GM19463 (cell line): ENCODE results near the gene SHF.
"Not testable (repeated sequence)": the region's sequence is repeated elsewhere in the genome, so short reads cannot be mapped to it uniquely, and the experiment has no call there.

Source experiments
- ATAC-seq: cut with Tn5 transposase; IDR thresholded peaks from one replicate; pipeline ENCODE4 v1.9.1; 2021; ENCODE audit warnings: mild to moderate bottlenecking, moderate library complexity; ENCODE audit not compliant: unreplicated experiment

Gene SHF

DNA sequence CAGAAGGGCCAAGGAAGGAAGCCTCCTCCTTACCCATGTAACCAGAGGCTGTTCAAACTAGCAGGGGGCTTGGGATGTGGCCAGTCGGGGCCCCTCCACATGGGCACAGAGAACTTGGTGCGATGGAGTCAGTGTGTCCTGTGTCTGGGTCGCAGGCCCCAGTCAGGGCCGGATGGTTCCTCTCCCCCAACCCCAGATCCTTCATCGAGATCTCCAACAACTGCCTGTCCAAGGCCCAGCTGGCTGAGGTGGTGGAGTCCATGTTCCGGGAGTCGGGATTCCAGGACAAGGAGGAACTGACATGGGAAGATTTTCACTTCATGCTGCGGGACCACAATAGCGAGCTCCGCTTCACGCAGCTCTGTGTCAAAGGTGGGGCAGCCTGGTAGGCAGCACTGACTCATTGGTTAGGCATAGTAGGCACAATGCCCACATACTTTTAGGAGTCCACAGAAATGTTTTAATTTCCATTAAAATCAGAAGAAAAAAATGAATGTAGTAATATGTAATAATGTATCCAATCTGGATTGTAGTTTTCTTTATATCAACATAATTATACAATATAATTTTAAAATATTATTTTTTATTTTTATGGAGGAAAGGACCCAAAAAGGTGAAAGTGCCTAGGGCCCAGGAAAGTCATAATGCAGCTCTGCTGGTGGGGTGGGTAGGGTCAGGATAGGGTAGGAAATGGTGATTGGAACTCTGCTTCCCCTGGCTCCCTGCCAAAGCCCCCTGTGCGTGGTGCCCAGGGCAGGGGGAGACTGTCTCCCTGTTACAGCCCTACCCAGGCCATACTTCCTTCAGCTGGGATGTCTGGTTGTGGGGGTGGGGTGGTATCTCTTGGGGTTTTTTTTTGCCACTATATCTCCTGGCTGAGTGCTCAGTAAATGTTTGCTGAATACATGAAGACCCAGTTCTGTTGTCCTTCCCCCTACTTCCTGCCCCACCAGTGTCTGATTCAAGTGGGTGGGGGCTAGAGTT, 39.4 kb downstream of the SHF start:
- no peak for ATAC-seq

DNA sequence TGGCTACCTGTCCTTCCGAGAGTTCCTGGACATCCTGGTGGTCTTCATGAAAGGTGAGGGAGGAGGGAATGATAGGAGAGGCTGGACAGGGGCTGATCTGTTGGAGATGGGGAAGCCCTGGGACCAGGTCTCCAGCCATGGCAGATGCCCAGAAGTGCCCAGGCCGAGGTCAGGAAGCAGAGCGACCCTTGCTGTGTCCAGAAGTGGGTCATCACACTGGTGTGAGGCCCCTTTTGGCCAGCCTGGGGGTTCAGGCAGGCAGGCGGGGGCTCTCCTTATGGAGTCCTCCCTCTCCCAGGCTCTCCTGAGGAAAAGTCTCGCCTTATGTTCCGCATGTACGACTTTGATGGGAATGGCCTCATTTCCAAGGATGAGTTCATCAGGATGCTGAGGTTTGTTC, 40.2 kb downstream of the SHF start:
- ATAC-seq: no peak

DNA sequence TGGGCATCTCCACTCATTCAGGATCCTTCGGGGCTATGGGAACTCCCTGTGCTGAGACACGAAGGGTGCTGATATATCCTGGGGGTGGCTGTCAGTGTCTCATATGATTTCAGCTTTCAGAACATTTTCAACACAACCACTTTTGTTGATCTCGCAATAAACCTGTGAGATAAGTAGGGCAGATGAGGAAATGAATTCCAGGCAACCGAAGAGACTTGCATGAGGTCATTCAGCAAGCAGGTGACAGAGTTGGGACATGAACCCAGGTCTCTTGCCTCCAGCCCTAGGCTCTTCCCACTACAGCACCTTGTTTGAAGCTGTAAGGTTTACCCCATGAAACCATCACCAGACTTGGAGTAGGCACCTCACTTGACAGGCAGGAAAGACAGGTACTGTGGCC, 41.4 kb downstream of the SHF start:
- ATAC-seq: no peak

DNA sequence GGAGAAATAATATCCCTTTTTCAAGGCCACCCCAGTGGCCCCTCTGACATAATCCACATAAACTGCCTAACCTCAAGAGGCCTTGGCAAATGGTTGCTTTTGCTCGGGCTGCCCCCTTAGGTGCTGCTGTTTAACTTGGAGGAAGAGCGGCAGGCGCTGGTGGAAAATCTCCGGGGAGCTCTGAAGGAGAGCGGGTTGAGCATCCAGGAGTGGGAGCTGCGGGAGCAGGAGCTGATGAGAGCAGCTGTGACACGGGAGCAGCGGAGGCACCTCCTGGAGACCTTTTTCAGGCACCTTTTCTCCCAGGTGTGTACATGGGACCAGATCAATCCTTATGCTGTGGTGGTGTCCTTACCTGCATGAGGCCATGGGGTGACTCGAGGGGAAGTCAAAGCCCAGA, 43.0 kb downstream of the SHF start:
- ATAC-seq: no peak

DNA sequence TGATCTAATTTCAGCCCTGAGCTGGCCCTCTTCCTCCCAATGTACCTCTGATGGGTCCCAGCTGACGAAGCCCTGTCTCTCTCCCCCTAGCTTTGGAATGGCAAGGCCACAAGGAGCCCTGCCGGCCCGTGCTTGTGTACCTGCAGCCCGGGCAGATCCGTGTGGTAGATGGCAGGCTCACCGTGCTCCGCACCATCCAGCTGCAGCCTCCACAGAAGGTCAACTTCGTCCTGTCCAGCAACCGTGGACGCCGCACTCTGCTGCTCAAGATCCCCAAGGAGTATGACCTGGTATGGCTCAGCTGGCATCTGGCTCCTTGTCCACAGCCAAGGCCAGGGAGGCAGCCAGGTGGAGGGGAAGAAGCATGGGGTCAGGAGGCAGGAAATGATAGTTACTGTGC, 43.8 kb downstream of the SHF start:
- no peak for ATAC-seq

DNA sequence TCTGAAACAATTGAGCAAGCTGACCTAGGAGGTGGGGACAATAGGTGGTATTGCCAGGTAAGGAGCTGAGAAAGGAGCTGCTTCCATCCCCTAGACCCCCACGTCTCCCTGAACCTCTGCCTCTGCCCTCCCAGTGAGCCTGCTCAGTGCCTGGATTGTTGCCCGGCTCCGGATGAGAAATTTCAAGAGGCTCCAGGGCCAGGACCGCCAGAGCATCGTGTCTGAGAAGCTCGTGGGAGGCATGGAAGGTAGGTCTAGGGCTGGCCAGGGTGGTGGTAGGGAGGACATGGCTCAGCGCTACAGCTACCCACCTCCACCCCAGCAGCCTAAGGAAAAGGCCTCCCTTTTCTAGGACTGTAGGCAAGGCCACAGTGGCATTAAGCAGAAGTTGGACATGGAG, 44.7 kb downstream of the SHF start:
- no peak for ATAC-seq

DNA sequence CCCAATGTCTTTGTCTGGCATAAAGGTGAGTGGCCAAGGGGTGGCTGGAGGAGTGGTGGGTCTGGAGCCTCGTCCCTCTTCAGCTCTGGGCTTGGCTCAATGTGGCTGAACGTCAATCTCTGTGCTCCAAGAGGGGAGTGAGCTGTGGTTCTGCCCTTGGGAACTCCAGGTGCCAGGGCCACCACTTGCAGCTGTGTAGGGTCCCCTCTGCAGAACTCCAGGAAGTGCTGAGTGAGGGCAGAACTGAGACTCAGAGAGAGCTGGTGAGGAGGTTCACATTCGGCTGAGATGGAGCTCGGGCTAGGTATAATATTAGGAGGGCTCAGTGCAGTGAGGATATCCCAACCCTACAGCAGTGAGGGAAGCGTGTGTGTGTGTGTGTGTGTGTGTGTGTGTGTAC, 46.4 kb downstream of the SHF start:
- ATAC-seq: no peak

DNA sequence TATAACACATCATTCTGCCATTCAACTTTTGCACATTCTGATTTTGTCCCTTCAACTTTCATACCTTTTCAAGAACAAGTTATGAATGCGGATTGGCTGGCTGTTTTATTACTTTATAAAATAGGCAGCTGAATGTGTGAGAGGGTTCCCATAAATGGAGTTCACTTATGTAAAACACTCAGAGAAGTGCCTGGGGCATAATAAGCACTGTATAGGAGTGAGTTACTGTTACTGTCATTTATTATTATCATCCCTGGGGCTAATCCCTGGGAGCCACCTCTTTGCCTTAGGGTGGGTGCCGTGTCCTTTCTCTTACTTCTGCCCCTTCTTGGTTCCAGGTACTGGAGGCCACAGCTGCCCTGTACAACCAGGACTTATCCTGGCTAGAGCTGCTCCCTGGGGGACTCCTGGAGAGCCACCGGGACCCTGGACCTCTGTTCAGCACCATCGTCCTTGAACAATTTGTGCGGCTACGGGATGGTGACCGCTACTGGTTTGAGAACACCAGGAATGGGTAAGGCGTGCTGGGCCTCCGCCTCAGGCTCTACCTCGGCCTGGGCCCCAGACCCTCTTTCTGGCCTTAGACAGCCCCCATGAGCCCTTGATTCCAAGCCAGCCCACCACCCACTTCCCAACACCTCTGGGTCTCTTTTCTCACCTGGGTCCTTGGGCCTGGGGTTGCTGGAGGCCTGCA, 47.1 kb downstream of the SHF start:
- ATAC-seq: no peak

DNA sequence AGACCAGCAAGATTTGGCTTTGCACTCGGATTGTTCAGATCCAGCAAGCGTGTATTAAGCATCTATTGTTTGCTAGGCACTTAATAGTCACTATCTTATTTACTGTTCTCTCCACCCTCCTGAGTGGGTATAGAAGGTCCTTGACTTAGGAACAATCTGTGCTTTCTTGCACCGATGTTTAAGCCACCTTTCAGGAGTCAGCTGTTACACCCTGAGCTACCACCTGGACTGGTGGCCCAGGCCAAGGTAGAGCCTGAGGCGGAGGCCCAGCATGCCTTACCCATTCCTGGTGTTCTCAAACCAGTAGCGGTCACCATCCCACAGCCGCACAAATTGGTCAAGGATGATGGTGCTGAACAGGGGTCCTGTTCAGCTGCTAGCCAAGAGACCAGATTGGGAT, 48.0 kb downstream of the SHF start:
- ATAC-seq: no peak

DNA sequence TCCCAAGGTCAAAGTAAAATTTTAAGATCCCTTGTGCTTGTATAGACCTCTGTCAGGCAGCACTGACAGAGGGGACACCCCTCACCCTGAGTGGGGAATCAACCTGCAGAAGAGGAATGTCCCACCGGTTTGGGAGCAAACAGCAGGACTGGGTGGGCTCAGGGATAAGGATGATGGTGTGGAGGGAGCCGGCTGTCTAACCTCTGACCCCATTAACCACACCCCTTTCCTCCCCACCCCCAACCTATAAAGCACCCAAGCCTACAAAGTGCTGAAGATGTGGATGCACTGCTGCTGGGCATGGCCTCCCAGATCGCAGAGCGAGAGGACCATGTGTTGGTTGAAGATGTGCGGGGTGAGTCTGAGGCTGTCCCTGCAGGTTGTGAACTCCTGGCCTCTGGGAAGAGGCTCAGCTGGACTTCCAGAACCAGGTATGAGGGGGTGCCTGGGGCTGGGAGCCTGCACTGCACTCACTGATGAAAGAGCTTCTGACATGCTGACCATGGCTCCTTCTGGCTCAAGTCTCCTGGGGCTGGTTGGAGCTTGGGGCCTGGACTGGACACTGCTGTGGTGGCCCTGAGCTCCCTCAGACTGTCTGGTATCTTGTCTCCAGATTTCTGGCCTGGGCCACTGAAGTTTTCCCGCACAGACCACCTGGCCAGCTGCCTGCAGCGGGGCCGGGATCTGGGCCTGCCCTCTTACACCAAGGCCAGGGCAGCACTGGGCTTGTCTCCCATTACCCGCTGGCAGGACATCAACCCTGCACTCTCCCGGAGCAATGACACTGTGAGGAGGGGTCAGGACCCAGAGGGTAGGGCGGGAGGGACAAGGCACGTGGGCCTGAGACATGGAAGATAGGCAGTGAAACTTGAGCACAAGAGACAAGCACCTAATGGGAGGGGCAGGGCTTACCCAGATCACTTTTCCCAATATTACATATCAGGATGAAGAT, 48.7 kb downstream of the SHF start:
- ATAC-seq: no peak

DNA sequence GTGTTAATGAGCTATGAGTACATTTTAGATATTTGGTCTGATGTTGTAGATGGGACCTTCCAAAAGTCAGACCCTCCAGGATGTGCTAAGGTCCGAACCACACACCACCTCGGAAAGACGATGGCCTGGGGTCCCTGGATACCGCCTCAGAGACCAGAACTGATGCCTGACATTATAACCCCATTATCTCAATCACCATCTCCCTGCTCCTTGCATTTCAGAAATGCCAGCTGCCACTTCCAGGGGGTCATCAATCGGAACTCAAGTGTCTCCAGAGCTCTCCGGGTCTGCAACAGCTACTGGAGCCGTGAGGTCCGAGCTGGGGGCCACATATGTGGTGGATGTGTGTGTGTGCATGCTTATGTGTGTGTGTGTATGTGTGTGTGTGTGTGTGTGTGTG, 50.1 kb downstream of the SHF start:
- ATAC-seq: no peak

DNA sequence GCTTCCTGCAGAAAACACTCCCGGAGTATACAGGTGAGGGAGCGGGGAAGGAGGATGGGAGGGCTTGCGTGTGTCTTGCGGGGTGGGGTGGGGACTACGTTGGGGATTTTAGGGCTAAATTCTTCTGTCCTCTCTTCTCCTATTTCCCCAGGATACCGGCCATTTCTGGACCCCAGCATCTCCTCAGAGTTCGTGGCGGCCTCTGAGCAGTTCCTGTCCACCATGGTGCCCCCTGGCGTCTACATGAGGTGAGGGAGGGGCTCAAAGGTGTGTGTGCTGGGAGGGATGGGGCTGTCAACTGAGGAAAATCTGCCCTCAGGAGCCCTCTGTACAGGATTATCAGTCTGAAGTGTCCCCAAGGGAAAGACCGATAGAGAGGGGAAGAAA, 51.4 kb downstream of the SHF start:
- ATAC-seq: no peak

DNA sequence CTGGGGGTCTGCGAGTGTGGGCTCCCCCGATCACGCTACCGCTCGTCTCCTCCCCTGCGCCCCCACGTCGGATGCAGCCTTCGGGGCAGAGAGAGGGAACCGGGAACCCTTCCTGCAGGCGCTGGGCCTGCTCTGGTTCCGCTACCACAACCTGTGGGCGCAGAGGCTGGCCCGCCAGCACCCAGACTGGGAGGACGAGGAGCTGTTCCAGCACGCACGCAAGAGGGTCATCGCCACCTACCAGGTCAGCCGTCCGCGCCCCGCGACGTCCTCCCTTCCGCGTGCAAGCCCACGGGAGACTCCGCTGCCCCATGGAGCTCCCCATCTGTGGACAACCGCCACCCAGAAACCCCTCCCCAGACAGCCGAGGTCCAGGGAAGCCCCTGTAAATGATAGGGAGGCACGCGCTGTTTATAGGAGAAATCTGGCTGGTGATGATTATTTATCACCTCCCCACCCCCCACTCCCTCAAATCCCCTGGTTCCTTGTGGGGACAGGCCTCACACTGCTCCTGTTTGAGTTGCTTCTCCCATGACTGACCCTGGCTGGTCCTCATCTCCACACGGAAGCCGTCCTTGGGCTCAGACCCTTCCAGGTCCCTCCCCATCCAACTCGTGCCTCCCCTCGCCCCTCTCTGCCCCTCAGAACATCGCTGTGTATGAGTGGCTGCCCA, 51.9 kb downstream of the SHF start:
- not testable (repeated sequence) for ATAC-seq

DNA sequence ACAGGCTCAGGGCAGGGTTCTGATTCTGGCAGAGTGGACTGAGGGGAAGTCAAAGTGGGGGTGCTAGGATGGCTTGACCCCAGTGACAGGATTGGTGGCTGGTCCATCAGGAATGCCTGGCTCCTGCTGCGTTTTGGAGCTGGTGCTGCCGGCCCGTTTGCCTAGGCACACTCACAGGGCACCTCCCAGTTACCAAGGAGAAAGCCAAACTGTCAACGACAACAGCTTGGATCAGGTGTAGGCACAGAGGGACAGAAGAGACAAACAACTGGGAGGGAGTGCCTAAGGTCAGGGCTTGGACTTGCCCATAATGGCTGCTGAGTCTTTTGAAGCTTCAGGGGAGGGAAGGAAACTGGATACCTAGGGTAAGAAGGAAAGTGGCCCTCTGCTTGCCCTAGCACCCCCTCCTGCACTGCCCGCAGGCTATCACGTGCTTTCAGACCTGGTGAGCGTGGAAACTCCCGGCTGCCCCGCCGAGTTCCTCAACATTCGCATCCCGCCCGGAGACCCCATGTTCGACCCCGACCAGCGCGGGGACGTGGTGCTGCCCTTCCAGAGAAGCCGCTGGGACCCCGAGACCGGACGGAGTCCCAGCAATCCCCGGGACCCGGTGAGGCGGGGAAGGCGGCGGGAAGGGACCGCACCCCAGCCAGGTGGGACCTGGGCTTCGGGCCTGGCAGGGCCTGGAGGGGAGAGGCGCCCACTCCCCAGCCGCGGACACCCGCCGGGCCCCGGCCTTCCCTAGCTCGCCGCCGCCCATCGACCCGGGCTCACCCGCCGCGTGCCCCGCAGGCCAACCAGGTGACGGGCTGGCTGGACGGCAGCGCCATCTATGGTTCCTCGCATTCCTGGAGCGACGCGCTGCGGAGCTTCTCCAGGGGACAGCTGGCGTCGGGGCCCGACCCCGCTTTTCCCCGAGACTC, 52.8 kb downstream of the SHF start:
- ATAC-seq: no peak

DNA sequence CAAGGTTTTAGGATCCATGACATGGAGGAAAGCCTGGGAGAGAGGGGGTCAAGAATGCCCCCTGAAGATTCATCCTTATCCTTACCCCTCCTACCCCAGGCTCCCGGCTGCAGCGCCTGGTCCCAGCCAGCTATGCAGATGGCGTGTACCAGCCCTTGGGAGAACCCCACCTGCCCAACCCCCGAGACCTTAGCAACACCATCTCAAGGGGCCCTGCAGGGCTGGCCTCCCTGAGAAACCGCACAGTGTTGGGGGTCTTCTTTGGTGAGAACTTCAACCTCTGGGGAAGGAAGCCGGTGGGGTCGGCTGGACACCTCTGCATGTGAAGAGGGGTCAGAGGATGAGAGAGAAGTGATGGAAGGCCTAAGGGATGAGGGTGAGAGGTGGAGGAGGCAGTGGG, 53.7 kb downstream of the SHF start:
- no peak for ATAC-seq

DNA sequence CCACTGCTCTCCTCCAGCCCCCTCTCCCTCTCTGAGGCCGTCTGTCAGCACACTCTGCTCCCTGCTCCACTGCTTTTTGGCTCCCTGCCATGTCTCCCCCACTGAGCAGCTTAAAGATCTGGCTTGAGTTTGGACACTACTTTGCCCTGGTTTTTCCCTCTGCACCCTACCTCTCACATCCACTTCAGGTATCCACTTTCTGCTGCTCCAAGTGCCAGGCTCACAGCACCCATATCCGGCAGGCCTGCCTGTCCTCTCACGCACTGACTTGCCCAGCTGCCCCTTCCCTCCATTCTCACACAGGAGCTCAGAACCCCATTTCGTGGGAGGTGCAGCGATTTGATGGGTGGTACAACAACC, 54.2 kb downstream of the SHF start:
- ATAC-seq: no peak

DNA sequence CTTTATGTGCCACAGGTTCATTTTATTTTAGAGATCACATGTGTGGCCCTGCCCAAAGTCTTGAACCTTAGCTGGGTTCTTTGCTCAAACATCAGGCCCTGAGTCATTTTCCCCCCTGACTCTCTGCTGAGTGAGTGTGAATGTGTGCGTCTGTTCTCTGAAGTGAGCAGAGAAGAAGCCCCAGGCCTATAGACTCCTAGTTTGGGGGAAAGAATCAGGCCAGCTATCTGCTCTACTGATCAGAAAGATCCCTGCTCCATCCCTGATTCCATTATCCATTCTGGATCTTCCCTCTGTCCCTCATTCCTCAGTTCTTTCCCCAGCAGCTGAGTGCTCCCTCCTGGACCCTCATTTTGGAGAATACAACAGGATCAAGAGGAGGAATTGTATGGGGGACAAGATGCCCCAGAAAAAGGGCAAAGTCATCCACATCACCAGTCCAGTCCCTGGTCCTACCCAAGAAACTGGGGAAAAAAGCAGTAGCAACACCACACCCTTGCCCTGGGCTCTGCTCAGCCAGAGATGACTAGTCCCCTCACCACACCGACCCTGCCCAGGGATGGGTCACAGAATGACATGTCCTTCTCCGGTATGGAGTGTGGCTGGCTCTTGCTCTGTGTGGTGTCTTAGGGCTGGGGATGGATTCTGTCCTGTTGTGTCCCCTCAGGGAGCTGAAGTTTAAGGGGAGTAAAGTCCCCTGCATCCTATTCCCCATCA, 54.8 kb downstream of the SHF start:
- no peak for ATAC-seq

DNA sequence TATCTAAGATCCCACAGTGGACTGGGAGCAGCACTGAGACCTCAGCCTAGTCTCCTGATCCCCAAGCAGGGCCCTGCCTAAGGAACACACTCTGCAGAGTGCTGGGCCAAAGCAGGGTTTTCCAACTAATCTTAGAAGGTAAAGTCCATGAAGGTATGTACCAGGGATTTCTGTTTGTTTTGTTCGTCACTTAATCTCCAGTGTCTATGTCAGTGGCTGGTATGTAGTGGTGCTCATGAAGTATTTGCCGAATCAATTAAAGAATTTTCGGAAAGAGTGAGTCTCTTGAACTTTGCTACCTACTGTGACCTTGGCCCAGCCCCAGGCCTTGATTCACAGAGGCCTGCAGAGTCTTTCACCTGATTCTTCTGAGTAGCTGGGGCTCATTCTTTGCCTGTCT, 56.3 kb downstream of the SHF start:
- ATAC-seq: no peak
